ENCODE results near the gene RENBP.

The RENBP gene

DNA sequence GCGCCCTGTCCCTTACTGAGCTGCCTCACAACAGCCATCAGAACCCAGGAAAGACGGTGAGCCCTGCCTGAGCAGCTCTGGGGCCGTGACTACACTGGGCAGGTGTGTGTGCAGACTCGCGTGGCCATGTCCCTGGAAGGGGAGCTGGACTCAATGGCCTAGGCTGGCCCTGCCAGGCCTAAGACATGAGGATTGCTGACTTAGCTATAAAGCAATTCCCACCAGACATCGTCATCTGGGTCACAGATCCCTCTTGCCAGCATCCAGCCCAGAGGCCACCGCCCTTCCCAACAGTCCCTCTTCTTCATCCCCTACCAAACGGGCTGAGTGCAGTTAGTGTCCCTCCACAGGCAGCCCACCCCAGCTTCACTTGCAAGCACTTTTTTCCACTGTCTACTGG, 13.3 kb downstream of the RENBP start:
- TF ChIP-seq SIN3A (IDR thresholded peaks at IDR 0.05; ENCODE audit: borderline replicate concordance, insufficient read depth, low read length) (no peak), POLR2AphosphoS5 (IDR thresholded peaks at IDR 0.05; ENCODE audit: low read depth, low read length) (no peak), TAF1 (IDR thresholded peaks at IDR 0.05; ENCODE audit: borderline replicate concordance, insufficient read depth, low read length) (no peak), FOXP2 (optimal IDR thresholded peaks at IDR 0.05; ENCODE audit: borderline replicate concordance, extremely low read depth, extremely low read length, insufficient read depth) (no peak)
- TF ChIP-seq, protein P1, sequence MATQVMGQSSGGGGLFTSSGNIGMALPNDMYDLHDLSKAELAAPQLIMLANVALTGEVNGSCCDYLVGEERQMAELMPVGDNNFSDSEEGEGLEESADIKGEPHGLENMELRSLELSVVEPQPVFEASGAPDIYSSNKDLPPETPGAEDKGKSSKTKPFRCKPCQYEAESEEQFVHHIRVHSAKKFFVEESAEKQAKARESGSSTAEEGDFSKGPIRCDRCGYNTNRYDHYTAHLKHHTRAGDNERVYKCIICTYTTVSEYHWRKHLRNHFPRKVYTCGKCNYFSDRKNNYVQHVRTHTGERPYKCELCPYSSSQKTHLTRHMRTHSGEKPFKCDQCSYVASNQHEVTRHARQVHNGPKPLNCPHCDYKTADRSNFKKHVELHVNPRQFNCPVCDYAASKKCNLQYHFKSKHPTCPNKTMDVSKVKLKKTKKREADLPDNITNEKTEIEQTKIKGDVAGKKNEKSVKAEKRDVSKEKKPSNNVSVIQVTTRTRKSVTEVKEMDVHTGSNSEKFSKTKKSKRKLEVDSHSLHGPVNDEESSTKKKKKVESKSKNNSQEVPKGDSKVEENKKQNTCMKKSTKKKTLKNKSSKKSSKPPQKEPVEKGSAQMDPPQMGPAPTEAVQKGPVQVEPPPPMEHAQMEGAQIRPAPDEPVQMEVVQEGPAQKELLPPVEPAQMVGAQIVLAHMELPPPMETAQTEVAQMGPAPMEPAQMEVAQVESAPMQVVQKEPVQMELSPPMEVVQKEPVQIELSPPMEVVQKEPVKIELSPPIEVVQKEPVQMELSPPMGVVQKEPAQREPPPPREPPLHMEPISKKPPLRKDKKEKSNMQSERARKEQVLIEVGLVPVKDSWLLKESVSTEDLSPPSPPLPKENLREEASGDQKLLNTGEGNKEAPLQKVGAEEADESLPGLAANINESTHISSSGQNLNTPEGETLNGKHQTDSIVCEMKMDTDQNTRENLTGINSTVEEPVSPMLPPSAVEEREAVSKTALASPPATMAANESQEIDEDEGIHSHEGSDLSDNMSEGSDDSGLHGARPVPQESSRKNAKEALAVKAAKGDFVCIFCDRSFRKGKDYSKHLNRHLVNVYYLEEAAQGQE (IDR thresholded peaks at IDR 0.05; ENCODE audit: insufficient read depth in 1 of 2, low read depth in 2 of 2, low read length in 2 of 2) = no peak

DNA sequence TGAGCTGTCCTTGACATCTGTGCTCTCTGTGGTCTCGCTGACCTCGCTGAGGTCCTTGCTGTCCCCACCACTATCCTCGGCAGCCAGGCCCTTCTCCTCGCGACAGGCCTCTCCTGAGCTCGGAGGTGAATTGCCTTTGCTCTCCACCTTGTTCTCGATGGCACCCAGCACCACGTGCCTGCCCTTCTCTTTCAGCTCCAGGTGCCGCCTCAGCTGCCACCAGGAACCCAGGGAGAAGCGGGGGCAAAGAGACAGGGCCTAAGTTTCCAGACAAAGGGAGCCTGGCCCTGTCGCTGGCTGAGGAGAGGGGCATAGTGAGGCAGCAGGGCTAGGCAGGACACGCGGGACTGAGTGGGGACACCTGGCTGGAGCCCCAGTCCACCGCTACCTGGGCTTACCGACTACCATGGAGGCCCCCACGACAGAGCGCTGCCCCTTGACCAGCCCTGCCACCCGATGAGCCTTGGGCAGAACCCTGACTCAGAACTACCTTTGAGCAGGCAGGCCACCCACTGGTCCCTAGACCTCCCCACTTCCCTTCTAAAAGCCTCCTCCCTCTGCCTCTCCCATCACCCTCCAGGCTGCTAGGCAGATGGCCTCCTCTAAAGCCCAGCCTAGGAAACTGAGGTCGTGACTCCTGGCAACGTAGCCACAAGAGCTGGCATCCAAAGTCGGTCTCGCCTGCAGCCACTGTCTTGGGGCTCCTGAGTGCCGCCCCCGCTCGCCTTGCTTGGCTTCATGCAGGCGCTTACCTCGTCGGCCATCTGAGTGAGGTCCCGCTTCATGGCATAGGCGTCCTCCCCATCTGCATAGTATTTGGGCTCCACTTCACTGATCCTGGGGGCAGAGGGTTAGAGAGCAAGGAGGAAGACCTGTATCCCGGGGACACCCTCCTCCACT, 14.2 kb downstream of the RENBP start:
- TF ChIP-seq TAF1 (IDR thresholded peaks at IDR 0.05; ENCODE audit: borderline replicate concordance, insufficient read depth, low read length) (no peak), FOXP2 (optimal IDR thresholded peaks at IDR 0.05; ENCODE audit: borderline replicate concordance, extremely low read depth, extremely low read length, insufficient read depth) (no peak), POLR2AphosphoS5 (IDR thresholded peaks at IDR 0.05; ENCODE audit: low read depth, low read length) (no peak; the same call in 1 of the 2 replicates), SIN3A (IDR thresholded peaks at IDR 0.05; ENCODE audit: borderline replicate concordance, insufficient read depth, low read length) (no peak)
- TF ChIP-seq, protein P1 (IDR thresholded peaks at IDR 0.05; ENCODE audit: insufficient read depth in 1 of 2, low read depth in 2 of 2, low read length in 2 of 2) = no peak

DNA sequence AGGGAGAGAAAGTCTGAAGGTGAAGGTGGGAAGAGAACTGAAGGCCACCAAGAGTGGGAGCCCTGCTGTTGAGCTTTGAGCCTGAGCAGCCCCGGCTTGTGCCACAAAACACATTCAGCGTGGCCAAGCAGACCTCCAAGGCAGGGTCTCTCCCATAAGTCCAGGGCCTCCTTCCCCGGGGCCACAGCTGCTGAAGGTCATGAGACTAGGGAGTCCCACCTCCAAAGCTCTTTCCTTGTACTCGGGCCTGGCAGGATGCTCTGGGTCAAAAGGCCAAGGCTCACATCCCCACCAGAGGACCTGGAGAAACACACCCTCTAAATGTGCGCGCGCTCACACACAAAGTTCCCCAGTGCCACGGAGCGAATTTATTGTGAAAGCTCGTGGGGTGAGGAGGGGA, 14.9 kb downstream of the RENBP start:
- TF ChIP-seq TAF1 (IDR thresholded peaks at IDR 0.05; ENCODE audit: borderline replicate concordance, insufficient read depth, low read length) (no peak), POLR2AphosphoS5 (IDR thresholded peaks at IDR 0.05; ENCODE audit: low read depth, low read length) (no peak), SIN3A (IDR thresholded peaks at IDR 0.05; ENCODE audit: borderline replicate concordance, insufficient read depth, low read length) (no peak), FOXP2 (optimal IDR thresholded peaks at IDR 0.05; ENCODE audit: borderline replicate concordance, extremely low read depth, extremely low read length, insufficient read depth) (no peak)
- TF ChIP-seq, protein P1 (IDR thresholded peaks at IDR 0.05; ENCODE audit: insufficient read depth in 1 of 2, low read depth in 2 of 2, low read length in 2 of 2) = no peak

- TF ChIP-seq SIN3A (IDR thresholded peaks at IDR 0.05; ENCODE audit: borderline replicate concordance, insufficient read depth, low read length) = no peak
Measured at GRCh38 chrX:153928846-153929245, 15.6 kb downstream of the RENBP start.

- TF ChIP-seq FOXP2 (optimal IDR thresholded peaks at IDR 0.05; ENCODE audit: borderline replicate concordance, extremely low read depth, extremely low read length, insufficient read depth) = no peak
- peak; percentile 56 for TF ChIP-seq POLR2AphosphoS5 (IDR thresholded peaks at IDR 0.05; ENCODE audit: low read depth, low read length)
- peak; percentile 65; the same call in 1 of the 2 replicates for TF ChIP-seq TAF1 (IDR thresholded peaks at IDR 0.05; ENCODE audit: borderline replicate concordance, insufficient read depth, low read length)
- TF ChIP-seq, protein P1 (IDR thresholded peaks at IDR 0.05; ENCODE audit: insufficient read depth in 1 of 2, low read depth in 2 of 2, low read length in 2 of 2) = no peak
- no peak; the same call in 1 of the 2 replicates for TF ChIP-seq SIN3A (IDR thresholded peaks at IDR 0.05; ENCODE audit: borderline replicate concordance, insufficient read depth, low read length)
Measured at GRCh38 chrX:153927922-153928760, 16.3 kb downstream of the RENBP start.

Data from PFSK-1 (cell line).